Type B pancreatic cell (in vitro differentiated cells): ENCODE results near the gene TLL2. TPM values are rescaled to one million over a fixed set of nuclear protein-coding genes. Genes with fewer than 3 reads are reported as not detected.

Experiments used
- DNase-seq: peaks from one replicate; pipeline ENCODE4 v3.0.0; 2021; ENCODE audit warnings: mixed read lengths; ENCODE audit not compliant: unreplicated experiment; ENCODE audit errors: extremely low spot score
- H3K27ac Mint-ChIP-seq: 2 replicates; pipeline ENCODE4 v1.8.0; 2021; ENCODE audit warnings: mild to moderate bottlenecking, mixed read lengths
- H3K27me3 Mint-ChIP-seq: 2 replicates; pipeline ENCODE4 v1.8.0; 2021; ENCODE audit warnings: mixed read lengths
- H3K36me3 Mint-ChIP-seq: 2 replicates; pipeline ENCODE4 v1.8.0; 2021; ENCODE audit warnings: mixed read lengths
- H3K4me1 Mint-ChIP-seq: one replicate; pipeline ENCODE4 v1.8.0; 2021; ENCODE audit warnings: mixed read lengths; ENCODE audit not compliant: unreplicated experiment
- H3K4me3 Mint-ChIP-seq: 2 replicates; pipeline ENCODE4 v1.8.0; 2021; ENCODE audit warnings: mild to moderate bottlenecking, mixed read lengths
- H3K9me3 Mint-ChIP-seq: 2 replicates; pipeline ENCODE4 v1.8.0; 2021; ENCODE audit warnings: mixed read lengths
- total RNA-seq: library from RNA; stranded (reverse); gene quantifications from 2 replicates; pipeline ENCODE4 v1.2.1, GENCODE V29; 2021; ENCODE audit warnings: low replicate concordance
- TF ChIP-seq, protein P1 (sequence below): fragments of 200-600 bp; sonication (generic); conservative IDR thresholded peaks from 2 replicates; pipeline ENCODE4 v1.5.0; 2021; ENCODE audit warnings: antibody characterized with exemption, mild to moderate bottlenecking

TLL2 gene
- total RNA-seq, 1 donor from 2014 or later = 0.85 TPM

- TF ChIP-seq, protein P1, sequence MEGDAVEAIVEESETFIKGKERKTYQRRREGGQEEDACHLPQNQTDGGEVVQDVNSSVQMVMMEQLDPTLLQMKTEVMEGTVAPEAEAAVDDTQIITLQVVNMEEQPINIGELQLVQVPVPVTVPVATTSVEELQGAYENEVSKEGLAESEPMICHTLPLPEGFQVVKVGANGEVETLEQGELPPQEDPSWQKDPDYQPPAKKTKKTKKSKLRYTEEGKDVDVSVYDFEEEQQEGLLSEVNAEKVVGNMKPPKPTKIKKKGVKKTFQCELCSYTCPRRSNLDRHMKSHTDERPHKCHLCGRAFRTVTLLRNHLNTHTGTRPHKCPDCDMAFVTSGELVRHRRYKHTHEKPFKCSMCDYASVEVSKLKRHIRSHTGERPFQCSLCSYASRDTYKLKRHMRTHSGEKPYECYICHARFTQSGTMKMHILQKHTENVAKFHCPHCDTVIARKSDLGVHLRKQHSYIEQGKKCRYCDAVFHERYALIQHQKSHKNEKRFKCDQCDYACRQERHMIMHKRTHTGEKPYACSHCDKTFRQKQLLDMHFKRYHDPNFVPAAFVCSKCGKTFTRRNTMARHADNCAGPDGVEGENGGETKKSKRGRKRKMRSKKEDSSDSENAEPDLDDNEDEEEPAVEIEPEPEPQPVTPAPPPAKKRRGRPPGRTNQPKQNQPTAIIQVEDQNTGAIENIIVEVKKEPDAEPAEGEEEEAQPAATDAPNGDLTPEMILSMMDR = no peak
- no peak for DNase-seq
- Mint-ChIP-seq H3K27ac (no peak overlapping the region), H3K9me3 (peaks cover 6% of the 10 kb centered on the region), H3K4me3 (no peak overlapping the region), H3K36me3 (no peaks in the 10 kb centered on the region), H3K27me3 (peaks cover 29% of the 10 kb centered on the region), H3K4me1 (no peaks in the 10 kb centered on the region)
These were observed 51.0 kb downstream of the TLL2 start for GRCh38 chr10:96462606-96463151.

GRCh38 chr10:96460316-96460715, 53.4 kb downstream of the TLL2 start:
- peaks cover 17% of the 10 kb centered on the region for H3K27me3 Mint-ChIP-seq
- no peaks in the 10 kb centered on the region for H3K36me3 Mint-ChIP-seq
- no peaks in the 10 kb centered on the region for H3K4me1 Mint-ChIP-seq
- TF ChIP-seq, protein P1 = no peak
- no peak overlapping the region for H3K27ac Mint-ChIP-seq
- peaks cover 6% of the 10 kb centered on the region for H3K9me3 Mint-ChIP-seq
- H3K4me3 Mint-ChIP-seq = no peak overlapping the region
- DNase-seq = no peak

DNA sequence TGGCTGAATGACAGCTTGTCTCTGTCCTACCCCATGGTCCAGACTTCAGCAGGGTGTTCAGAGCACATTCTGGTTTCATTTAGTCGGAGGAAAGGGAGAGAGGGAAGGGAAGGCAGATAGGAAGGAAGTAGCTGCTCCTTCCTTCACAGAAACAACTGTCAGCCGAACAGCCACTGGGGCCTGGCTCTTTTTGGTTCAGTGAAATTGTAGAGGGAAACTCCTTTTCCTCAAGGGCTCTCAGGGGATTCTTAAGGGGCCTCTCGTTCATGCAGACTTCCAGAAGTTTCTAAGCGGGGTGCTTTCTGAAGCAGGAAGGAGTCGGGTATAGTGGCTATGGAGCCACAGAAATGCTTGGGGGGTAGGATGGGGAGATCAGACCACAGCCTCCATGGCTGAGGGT, 56.4 kb downstream of the TLL2 start:
- TF ChIP-seq, protein P1 = no peak
- Mint-ChIP-seq H3K36me3 (no peaks in the 10 kb centered on the region), H3K4me3 (no peak overlapping the region), H3K27ac (no peak overlapping the region), H3K4me1 (no peaks in the 10 kb centered on the region), H3K27me3 (peaks cover 12% of the 10 kb centered on the region), H3K9me3 (peaks cover 6% of the 10 kb centered on the region)
- DNase-seq = no peak

GRCh38 chr10:96456296-96456840, 57.4 kb downstream of the TLL2 start:
- no peaks in the 10 kb centered on the region for H3K4me1 Mint-ChIP-seq
- no peak overlapping the region for H3K4me3 Mint-ChIP-seq
- H3K27me3 Mint-ChIP-seq = peaks cover 12% of the 10 kb centered on the region
- H3K36me3 Mint-ChIP-seq = no peaks in the 10 kb centered on the region
- H3K27ac Mint-ChIP-seq = no peak overlapping the region
- no peak for DNase-seq
- TF ChIP-seq, protein P1 = no peak
- H3K9me3 Mint-ChIP-seq = peaks cover 6% of the 10 kb centered on the region

- no peaks in the 10 kb centered on the region for H3K4me1 Mint-ChIP-seq
- H3K36me3 Mint-ChIP-seq = no peaks in the 10 kb centered on the region
- H3K4me3 Mint-ChIP-seq = no peak overlapping the region
- TF ChIP-seq, protein P1 = no peak
- peaks cover 25% of the 10 kb centered on the region for H3K27me3 Mint-ChIP-seq
- no peak for DNase-seq
- no peak overlapping the region for H3K27ac Mint-ChIP-seq
- no peaks in the 10 kb centered on the region for H3K9me3 Mint-ChIP-seq
These were observed 59.7 kb downstream of the TLL2 start for GRCh38 chr10:96453856-96454583.
